MCF 10A (cell line): ENCODE measurements around the gene LRP1B. TPM values are rescaled to one million over a fixed set of nuclear protein-coding genes. Genes with fewer than 3 reads are reported as not detected.

Experiments
- BruUV-seq: library from RNA; stranded (reverse); fragments of 400-500 nt; replicated peaks from 2 replicates; lab custom pipeline; 2021; lab: Mats Ljungman, UMichigan
- CTCF ChIA-PET: fragments of 300-600 bp; sonication (Branson Sonifier 250); formaldehyde crosslinking; extraction: SDS; loops from one replicate; lab custom pipeline; 2021; ENCODE audit warnings: antibody characterized with exemption, inconsistent platforms; lab: Yijun Ruan, JAX
- POLR2A ChIA-PET: fragments of 300-600, 350-650 bp; sonication (Branson Sonifier 250); formaldehyde crosslinking; extraction: SDS; loops from one replicate; lab custom pipeline; 2020; ENCODE audit warnings: antibody characterized with exemption, inconsistent platforms; lab: Yijun Ruan, JAX
- DNase-seq: peaks from one replicate; pipeline ENCODE4 v3.0.0-alpha.2; 2018; ENCODE audit not compliant: unreplicated experiment
- H3K27ac Mint-ChIP-seq: one replicate; pipeline ENCODE4 v1.8.0; 2022; ENCODE audit warnings: mild to moderate bottlenecking, low read depth, mixed read lengths; ENCODE audit not compliant: unreplicated experiment
- H3K27me3 Mint-ChIP-seq: one replicate; pipeline ENCODE4 v1.8.0; 2022; ENCODE audit warnings: mixed read lengths; ENCODE audit not compliant: insufficient read depth, unreplicated experiment
- H3K36me3 Mint-ChIP-seq: one replicate; pipeline ENCODE4 v1.8.0; 2022; ENCODE audit warnings: mild to moderate bottlenecking, moderate library complexity, mixed read lengths; ENCODE audit not compliant: insufficient read depth, unreplicated experiment
- H3K4me1 Mint-ChIP-seq: one replicate; pipeline ENCODE4 v1.8.0; 2022; ENCODE audit warnings: mixed read lengths; ENCODE audit not compliant: insufficient read depth, unreplicated experiment
- H3K4me3 Mint-ChIP-seq: one replicate; pipeline ENCODE4 v1.8.0; 2022; ENCODE audit warnings: mild to moderate bottlenecking, moderate library complexity, mixed read lengths; ENCODE audit not compliant: unreplicated experiment
- H3K9me3 Mint-ChIP-seq: one replicate; pipeline ENCODE4 v1.8.0; 2022; ENCODE audit warnings: mixed read lengths; ENCODE audit not compliant: unreplicated experiment
- intact Hi-C: fragments of 100-400 bp; cut with micrococcal nuclease; formaldehyde crosslinking; loops from 2 replicates; pipeline ENCODE4 v1.14.1; 2022
- total RNA-seq: library from RNA; stranded (reverse); gene quantifications from 2 replicates; pipeline ENCODE4 v1.2.3, GENCODE V29; 2022
- TF ChIP-seq, protein P1 (sequence below): fragments of 200-600 bp; IDR thresholded peaks from one replicate; pipeline ENCODE4 v1.8.0; 2022; ENCODE audit warnings: antibody characterized with exemption, mild to moderate bottlenecking; ENCODE audit not compliant: unreplicated experiment

The LRP1B gene
- total RNA-seq, 1 experiment from 2014 or later = not detected

DNA sequence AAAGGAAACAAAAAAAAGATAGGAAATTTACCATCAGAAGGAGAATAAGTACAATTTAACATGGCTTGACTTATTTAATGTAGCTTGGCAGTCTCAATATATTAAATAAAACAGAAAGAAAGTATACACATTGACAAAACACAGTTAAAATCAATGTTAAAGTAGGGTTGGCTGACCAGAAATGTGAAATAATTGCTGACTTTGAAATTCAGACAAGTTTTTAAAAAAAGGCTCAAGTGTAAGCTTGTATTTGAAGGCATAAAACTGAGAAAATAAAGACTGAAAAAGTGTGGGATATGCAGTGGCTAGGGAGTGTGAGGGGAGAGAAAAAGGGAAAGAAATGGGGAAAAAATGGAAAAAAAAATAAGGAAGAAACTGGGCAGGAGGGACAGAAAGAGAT lies 665.8 kb downstream of the LRP1B start:
- Mint-ChIP-seq H3K27me3 (peaks cover 33% of the 10 kb centered on the region), H3K4me1 (no peaks in the 10 kb centered on the region), H3K9me3 (no peaks in the 10 kb centered on the region), H3K27ac (no peak overlapping the region), H3K36me3 (no peaks in the 10 kb centered on the region), H3K4me3 (no peak overlapping the region)
- CTCF ChIA-PET = interaction anchor here (0.6 kb wide), 1 partner anchor 20 kb away, joined by 4 read pairs; no protein-coding TSS in a partner anchor
- POLR2A ChIA-PET = no interaction called here
- no TSS peak for BruUV-seq
- intact Hi-C loops = no loop called here
- no peak for DNase-seq
- TF ChIP-seq, protein P1, sequence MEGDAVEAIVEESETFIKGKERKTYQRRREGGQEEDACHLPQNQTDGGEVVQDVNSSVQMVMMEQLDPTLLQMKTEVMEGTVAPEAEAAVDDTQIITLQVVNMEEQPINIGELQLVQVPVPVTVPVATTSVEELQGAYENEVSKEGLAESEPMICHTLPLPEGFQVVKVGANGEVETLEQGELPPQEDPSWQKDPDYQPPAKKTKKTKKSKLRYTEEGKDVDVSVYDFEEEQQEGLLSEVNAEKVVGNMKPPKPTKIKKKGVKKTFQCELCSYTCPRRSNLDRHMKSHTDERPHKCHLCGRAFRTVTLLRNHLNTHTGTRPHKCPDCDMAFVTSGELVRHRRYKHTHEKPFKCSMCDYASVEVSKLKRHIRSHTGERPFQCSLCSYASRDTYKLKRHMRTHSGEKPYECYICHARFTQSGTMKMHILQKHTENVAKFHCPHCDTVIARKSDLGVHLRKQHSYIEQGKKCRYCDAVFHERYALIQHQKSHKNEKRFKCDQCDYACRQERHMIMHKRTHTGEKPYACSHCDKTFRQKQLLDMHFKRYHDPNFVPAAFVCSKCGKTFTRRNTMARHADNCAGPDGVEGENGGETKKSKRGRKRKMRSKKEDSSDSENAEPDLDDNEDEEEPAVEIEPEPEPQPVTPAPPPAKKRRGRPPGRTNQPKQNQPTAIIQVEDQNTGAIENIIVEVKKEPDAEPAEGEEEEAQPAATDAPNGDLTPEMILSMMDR = no peak

DNA sequence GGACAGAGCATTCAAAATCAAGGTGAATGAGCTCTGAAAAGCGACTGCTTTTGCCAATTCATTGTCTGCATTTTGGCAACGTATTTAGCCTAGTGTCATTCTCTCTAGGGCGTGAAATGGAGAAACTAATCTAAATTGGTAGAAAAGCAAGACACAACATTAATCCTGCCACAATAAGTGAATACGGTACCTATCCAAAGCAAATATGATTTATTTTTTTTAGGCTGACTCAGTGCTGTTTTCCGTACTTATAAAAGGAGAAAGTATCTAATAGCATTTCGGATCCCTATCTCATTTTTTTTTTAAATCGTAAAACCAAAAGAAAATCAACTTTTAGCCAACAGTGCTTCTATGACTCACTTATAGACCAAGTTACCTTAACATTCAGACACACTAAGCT lies 672.5 kb downstream of the LRP1B start:
- intact Hi-C loops = no loop called here
- Mint-ChIP-seq H3K36me3 (no peaks in the 10 kb centered on the region), H3K4me1 (no peaks in the 10 kb centered on the region), H3K27ac (no peak overlapping the region), H3K9me3 (no peaks in the 10 kb centered on the region), H3K4me3 (no peak overlapping the region), H3K27me3 (peaks cover 60% of the 10 kb centered on the region)
- no peak for DNase-seq
- TF ChIP-seq, protein P1 = no peak
- ChIA-PET POLR2A (interaction anchor here (0.6 kb wide), 1 partner anchor 724 kb away, joined by 4 read pairs; no protein-coding TSS in a partner anchor), CTCF (no interaction called here)
- no TSS peak for BruUV-seq

DNA sequence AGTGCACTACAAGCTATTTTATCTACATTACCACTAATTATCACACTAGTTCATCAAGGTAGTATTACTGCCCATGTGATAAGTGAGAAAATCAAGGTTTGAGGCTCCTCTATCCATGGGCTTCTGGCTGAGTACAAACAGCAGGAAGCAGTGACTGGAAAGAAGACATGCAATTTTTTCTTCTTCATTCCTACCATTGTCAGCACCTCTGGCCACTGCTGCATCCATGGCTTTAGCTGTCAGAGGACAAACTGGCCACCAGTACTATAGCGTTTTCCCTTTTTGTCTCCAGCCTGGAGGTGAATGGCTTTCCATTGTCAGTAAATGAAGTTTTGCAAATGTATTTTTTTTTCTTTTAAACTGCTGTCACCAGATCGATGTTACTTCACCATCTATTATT lies 674.9 kb downstream of the LRP1B start:
- Mint-ChIP-seq H3K27ac (no peak overlapping the region), H3K4me3 (no peak overlapping the region), H3K36me3 (no peaks in the 10 kb centered on the region), H3K4me1 (no peaks in the 10 kb centered on the region), H3K27me3 (peaks cover 54% of the 10 kb centered on the region), H3K9me3 (no peaks in the 10 kb centered on the region)
- ChIA-PET POLR2A (no interaction called here), CTCF (interaction anchor here (0.6 to 0.7 kb wide), 2 partner anchors 13 to 1212 kb away, joined by 3 read pairs; no protein-coding TSS in a partner anchor)
- intact Hi-C loops = no loop called here
- TF ChIP-seq, protein P1 = no peak
- no TSS peak for BruUV-seq
- no peak for DNase-seq

DNA sequence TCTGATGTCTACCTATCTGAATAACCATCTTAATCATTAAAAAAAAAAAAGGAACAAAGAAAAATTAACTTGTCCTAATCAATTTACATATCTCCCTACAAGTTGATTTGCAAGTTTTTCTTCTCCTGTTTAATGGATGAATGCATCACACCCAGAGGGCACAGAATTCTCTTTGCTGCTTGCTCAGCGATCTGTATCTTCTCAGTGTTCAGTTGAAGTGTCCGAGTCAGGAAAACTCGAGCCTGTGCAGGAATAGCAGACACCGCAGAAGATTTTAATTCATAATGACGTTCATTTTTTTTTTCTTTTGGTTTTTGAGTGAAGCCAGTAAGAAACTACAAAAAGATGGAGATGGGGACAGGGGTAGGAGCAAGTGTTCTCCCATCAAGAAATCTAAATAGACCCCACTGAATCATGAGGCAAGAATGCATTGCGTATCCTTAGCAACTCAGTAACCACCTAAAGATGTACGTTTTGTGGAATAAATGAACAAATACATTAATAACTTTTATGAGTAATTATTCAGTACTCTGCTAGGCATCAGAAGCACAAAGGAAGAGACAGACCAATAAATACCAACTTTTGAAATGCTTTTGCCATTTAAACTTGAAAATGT lies 675.5 kb downstream of the LRP1B start:
- TF ChIP-seq, protein P1 = no peak
- ChIA-PET POLR2A (no interaction called here), CTCF (interaction anchor here (0.6 to 0.7 kb wide), 2 partner anchors 14 to 1213 kb away, joined by 3 read pairs; no protein-coding TSS in a partner anchor)
- peaks cover 48% of the 10 kb centered on the region for H3K27me3 Mint-ChIP-seq
- intact Hi-C loops = no loop called here
- no peaks in the 10 kb centered on the region for H3K9me3 Mint-ChIP-seq
- H3K4me3 Mint-ChIP-seq = no peak overlapping the region
- BruUV-seq = no TSS peak
- no peak overlapping the region for H3K27ac Mint-ChIP-seq
- no peaks in the 10 kb centered on the region for H3K4me1 Mint-ChIP-seq
- no peaks in the 10 kb centered on the region for H3K36me3 Mint-ChIP-seq
- no peak for DNase-seq
